ENCODE measurements around the gene TRIO.

DNA sequence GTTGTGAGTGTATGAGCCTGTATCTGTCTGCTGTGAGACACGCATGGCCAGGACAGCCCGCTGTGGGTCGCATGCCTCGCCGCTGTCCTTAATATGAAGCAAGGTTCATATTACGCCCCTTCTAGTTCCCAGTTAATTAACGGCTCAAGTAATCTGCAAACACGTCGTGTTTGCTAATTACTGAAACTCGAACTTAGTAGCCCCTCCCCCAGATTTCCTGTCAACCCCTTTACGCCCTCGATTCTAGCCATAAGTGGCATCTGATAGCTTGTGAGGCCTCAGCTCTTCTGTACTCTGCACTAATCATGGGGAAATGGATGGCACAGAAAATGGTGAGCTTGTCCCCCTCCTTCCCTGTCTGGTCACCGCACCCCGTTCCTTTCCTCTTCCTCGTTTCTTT is 321.5 kb downstream of the TRIO start:
- TF ChIP-seq POLR2AphosphoS5 (IDR thresholded peaks at IDR 0.05; ENCODE audit: low read depth, low read length) (no peak), EP300 (IDR thresholded peaks at IDR 0.05; ENCODE audit: borderline replicate concordance in 1 of 2, low read depth in 2 of 2, low read length in 2 of 2) (no peak), FOSL1 (IDR thresholded peaks at IDR 0.05; ENCODE audit: insufficient read depth, low read depth, low read length) (no peak), RAD21 (IDR thresholded peaks at IDR 0.05 in 1 of 2, conservative IDR thresholded peaks at IDR 0.05 in 1 of 2; ENCODE audit: low read depth in 2 of 2, low read length in 2 of 2) (no peak), POLR2A (IDR thresholded peaks at IDR 0.05; ENCODE audit: control extremely low read depth in 1 of 2, low read depth in 2 of 2, low read length in 2 of 2) (no peak), HDAC2 (IDR thresholded peaks at IDR 0.05; ENCODE audit: borderline replicate concordance in 1 of 2, low read depth in 2 of 2, low read length in 2 of 2) (no peak), TAF1 (IDR thresholded peaks at IDR 0.05; ENCODE audit: low read depth, low read length) (no peak), SIRT6 (IDR thresholded peaks at IDR 0.05; ENCODE audit: low read length) (no peak), RFX5 (IDR thresholded peaks at IDR 0.05; ENCODE audit: borderline replicate concordance, low read depth, low read length) (no peak), CHD1 (IDR thresholded peaks at IDR 0.05; ENCODE audit: low read depth, low read length) (no peak), RBBP5 (IDR thresholded peaks at IDR 0.05; ENCODE audit: borderline replicate concordance, low read depth, low read length) (no peak)
- TF ChIP-seq, protein P1, sequence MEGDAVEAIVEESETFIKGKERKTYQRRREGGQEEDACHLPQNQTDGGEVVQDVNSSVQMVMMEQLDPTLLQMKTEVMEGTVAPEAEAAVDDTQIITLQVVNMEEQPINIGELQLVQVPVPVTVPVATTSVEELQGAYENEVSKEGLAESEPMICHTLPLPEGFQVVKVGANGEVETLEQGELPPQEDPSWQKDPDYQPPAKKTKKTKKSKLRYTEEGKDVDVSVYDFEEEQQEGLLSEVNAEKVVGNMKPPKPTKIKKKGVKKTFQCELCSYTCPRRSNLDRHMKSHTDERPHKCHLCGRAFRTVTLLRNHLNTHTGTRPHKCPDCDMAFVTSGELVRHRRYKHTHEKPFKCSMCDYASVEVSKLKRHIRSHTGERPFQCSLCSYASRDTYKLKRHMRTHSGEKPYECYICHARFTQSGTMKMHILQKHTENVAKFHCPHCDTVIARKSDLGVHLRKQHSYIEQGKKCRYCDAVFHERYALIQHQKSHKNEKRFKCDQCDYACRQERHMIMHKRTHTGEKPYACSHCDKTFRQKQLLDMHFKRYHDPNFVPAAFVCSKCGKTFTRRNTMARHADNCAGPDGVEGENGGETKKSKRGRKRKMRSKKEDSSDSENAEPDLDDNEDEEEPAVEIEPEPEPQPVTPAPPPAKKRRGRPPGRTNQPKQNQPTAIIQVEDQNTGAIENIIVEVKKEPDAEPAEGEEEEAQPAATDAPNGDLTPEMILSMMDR (IDR thresholded peaks at IDR 0.05; ENCODE audit: control extremely low read depth in 1 of 3, insufficient read depth in 1 of 3, low read depth in 1 of 3, low read length in 3 of 3), result no peak
